Caco-2 (cell line): Measurements from ENCODE around the gene GPR25. TPM values are rescaled to one million over a fixed set of nuclear protein-coding genes. Genes with fewer than 3 reads are reported as not detected.

Experiments
- BruUV-seq: library from RNA; stranded (reverse); fragments of 400-500 nt; replicated peaks from 2 replicates; lab custom pipeline; 2021; lab: Mats Ljungman, UMichigan
- CTCF ChIA-PET: fragments of 300-600 bp; sonication (Branson Sonifier 250); formaldehyde crosslinking; loops from one replicate; lab custom pipeline; 2022; ENCODE audit warnings: antibody characterized with exemption; lab: Charles Lee
- POLR2A ChIA-PET: fragments of 300-600 bp; sonication (Branson Sonifier 250); formaldehyde crosslinking; loops from one replicate; lab custom pipeline; 2022; ENCODE audit warnings: antibody characterized with exemption; lab: Charles Lee
- DNase-seq, 2 experiments: peaks; one replicate each; pipeline versions ENCODE4 v3.0.0 to v3.0.0-alpha.2; 2020 to 2022
- H3K27me3 ChIP-seq: replicated peaks from 2 replicates; pipeline ENCODE4 v1.6.0; 2011; ENCODE audit warnings: low read length; ENCODE audit not compliant: control insufficient read depth, insufficient read depth
- H3K36me3 ChIP-seq: 2 replicates; pipeline ENCODE4 v1.5.1; 2011; ENCODE audit warnings: low read length; ENCODE audit not compliant: control insufficient read depth, insufficient read depth
- H3K4me1 ChIP-seq: fragments of 250-450 bp; sonication (Bioruptor Pico); 2 replicates; pipeline ENCODE4 v1.5.1; 2020; ENCODE audit warnings: mild to moderate bottlenecking
- H3K4me3 ChIP-seq: 2 replicates; pipeline ENCODE4 v1.5.1; 2011; ENCODE audit warnings: low read depth, mild to moderate bottlenecking, control low read depth, low read length
- H3K9me3 ChIP-seq: fragments of 250-450 bp; sonication (Bioruptor Pico); 2 replicates; pipeline ENCODE4 v1.5.1; 2020; ENCODE audit warnings: mild to moderate bottlenecking, moderate library complexity
- H3K27ac Mint-ChIP-seq: one replicate; pipeline ENCODE4 v1.8.0; 2022; ENCODE audit warnings: mixed read lengths; ENCODE audit not compliant: unreplicated experiment
- H3K27me3 Mint-ChIP-seq: one replicate; pipeline ENCODE4 v1.8.0; 2022; ENCODE audit warnings: mixed read lengths; ENCODE audit not compliant: insufficient read depth, unreplicated experiment
- H3K36me3 Mint-ChIP-seq: one replicate; pipeline ENCODE4 v1.8.0; 2022; ENCODE audit warnings: mild to moderate bottlenecking, mixed read lengths; ENCODE audit not compliant: insufficient read depth, unreplicated experiment
- H3K4me1 Mint-ChIP-seq: one replicate; pipeline ENCODE4 v1.8.0; 2022; ENCODE audit warnings: low read depth, mixed read lengths; ENCODE audit not compliant: unreplicated experiment
- H3K4me3 Mint-ChIP-seq: one replicate; pipeline ENCODE4 v1.8.0; 2022; ENCODE audit warnings: mild to moderate bottlenecking, moderate library complexity, mixed read lengths; ENCODE audit not compliant: unreplicated experiment
- H3K9me3 Mint-ChIP-seq: one replicate; pipeline ENCODE4 v1.8.0; 2022; ENCODE audit warnings: mixed read lengths; ENCODE audit not compliant: unreplicated experiment
- intact Hi-C: fragments of 100-400 bp; cut with micrococcal nuclease; formaldehyde crosslinking; loops from one replicate; pipeline ENCODE4 v1.10.0; 2022; ENCODE audit not compliant: unreplicated experiment
- total RNA-seq: library from RNA; stranded (reverse); gene quantifications from 2 replicates; pipeline ENCODE4 v1.2.3, GENCODE V29; 2022
- TF ChIP-seq, protein P1 (sequence below), 2 experiments: fragments of 200-600 bp in 1 of 2; IDR thresholded peaks; 1 replicate in 1 of 2; 2 replicates in 1 of 2; pipeline versions ENCODE4 v1.5.1 to v1.8.0; 2011 to 2022; ENCODE audit warnings: antibody characterized with exemption in 1 of 2, control low read depth in 1 of 2, inconsistent platforms in 1 of 2, low read depth in 1 of 2, low read length in 1 of 2, mild to moderate bottlenecking in 1 of 2, moderate library complexity in 1 of 2; ENCODE audit not compliant: insufficient read depth in 1 of 2, severe bottlenecking in 1 of 2, unreplicated experiment in 1 of 2

The GPR25 gene
- total RNA-seq, 1 experiment from 2014 or later: not detected

DNA sequence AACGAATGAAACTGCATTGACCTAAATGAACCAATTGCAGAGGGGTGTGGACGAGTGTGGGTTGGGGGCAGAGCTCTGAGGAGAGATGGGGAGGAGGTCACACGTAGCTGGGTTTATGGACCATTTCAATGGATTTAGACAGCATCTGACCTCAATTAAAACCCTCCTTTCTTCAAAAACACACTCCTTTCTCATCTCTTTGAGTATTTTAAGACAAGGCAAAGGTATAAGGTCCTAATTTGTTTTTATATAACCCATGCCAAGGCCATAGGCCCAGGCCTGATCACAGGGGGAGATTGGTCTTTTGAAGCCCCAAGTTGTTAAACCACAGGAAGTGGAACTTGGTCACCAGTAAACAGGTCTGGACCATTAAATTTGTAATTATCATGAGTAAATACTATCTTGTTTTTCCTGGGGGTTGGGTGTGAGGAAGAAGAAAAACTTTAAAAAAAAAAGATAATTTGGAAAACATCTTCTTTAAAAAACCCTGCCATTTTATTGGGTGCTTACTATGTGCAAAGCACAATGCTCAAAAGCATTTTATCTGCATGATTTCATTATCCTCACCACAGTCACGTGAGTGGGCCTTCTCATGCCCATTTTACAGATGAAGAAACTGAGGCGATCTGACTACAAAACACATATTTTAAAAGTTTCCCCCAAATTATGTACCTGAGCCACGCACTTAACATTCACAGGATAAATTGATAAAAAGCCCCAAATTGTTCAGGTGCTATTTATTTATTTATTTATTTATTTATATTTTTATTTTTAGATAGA lies 13.0 kb downstream of the GPR25 start:
- H3K4me1 ChIP-seq: peaks cover 7% of the 10 kb centered on the region
- Mint-ChIP-seq H3K4me3 (no peak overlapping the region), H3K36me3 (peaks cover 4% of the 10 kb centered on the region), H3K9me3 (no peaks in the 10 kb centered on the region), H3K27ac (no peak overlapping the region), H3K4me1 (peaks cover 19% of the 10 kb centered on the region), H3K27me3 (no peaks in the 10 kb centered on the region)
- intact Hi-C loops: no loop called here
- no peak overlapping the region for H3K4me3 ChIP-seq
- H3K27me3 ChIP-seq: no peaks in the 10 kb centered on the region
- H3K36me3 ChIP-seq: no peaks in the 10 kb centered on the region
- ChIA-PET POLR2A (no interaction called here), CTCF (no interaction called here)
- no peaks in the 10 kb centered on the region for H3K9me3 ChIP-seq
- BruUV-seq: no TSS peak
- no peak for DNase-seq
- TF ChIP-seq, protein P1, sequence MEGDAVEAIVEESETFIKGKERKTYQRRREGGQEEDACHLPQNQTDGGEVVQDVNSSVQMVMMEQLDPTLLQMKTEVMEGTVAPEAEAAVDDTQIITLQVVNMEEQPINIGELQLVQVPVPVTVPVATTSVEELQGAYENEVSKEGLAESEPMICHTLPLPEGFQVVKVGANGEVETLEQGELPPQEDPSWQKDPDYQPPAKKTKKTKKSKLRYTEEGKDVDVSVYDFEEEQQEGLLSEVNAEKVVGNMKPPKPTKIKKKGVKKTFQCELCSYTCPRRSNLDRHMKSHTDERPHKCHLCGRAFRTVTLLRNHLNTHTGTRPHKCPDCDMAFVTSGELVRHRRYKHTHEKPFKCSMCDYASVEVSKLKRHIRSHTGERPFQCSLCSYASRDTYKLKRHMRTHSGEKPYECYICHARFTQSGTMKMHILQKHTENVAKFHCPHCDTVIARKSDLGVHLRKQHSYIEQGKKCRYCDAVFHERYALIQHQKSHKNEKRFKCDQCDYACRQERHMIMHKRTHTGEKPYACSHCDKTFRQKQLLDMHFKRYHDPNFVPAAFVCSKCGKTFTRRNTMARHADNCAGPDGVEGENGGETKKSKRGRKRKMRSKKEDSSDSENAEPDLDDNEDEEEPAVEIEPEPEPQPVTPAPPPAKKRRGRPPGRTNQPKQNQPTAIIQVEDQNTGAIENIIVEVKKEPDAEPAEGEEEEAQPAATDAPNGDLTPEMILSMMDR (IDR thresholded peaks at IDR 0.05; ENCODE audit: insufficient read depth in 1 of 2, low read depth in 1 of 2, low read length in 1 of 2, severe bottlenecking in 1 of 2, unreplicated experiment in 1 of 2): no peak

DNA sequence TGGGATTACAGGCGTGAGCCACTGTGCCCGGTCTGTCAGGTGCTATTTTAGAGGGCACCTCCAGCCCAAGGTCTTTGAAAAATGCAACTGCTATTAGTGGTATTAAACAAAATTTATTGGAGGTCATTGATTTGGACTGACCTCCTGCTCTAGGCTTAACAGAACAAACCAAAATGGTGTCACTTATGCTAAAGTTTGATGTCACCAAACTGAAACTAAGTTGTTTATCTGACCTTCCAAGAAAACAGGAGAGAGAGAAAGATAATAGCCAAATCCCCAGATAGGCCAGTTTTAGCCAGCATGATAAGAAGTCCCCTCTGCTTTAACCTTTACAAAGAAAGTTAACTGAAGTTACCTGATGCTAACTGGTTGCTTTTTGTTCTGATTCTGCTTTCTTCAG lies 13.8 kb downstream of the GPR25 start:
- Mint-ChIP-seq H3K4me3 (no peak overlapping the region), H3K4me1 (peaks cover 20% of the 10 kb centered on the region), H3K27ac (no peak overlapping the region), H3K27me3 (no peaks in the 10 kb centered on the region), H3K36me3 (peaks cover 12% of the 10 kb centered on the region), H3K9me3 (no peaks in the 10 kb centered on the region)
- peaks cover 7% of the 10 kb centered on the region for H3K4me1 ChIP-seq
- POLR2A ChIA-PET: no interaction called here
- intact Hi-C loops: no loop called here
- TF ChIP-seq, protein P1 (IDR thresholded peaks at IDR 0.05; ENCODE audit: insufficient read depth in 1 of 2, low read depth in 1 of 2, low read length in 1 of 2, severe bottlenecking in 1 of 2, unreplicated experiment in 1 of 2): no peak
- H3K27me3 ChIP-seq: no peaks in the 10 kb centered on the region
- H3K36me3 ChIP-seq: no peaks in the 10 kb centered on the region
- DNase-seq: no peak
- CTCF ChIA-PET: no interaction called here
- no TSS peak for BruUV-seq
- H3K4me3 ChIP-seq: no peak overlapping the region
- no peaks in the 10 kb centered on the region for H3K9me3 ChIP-seq

DNA sequence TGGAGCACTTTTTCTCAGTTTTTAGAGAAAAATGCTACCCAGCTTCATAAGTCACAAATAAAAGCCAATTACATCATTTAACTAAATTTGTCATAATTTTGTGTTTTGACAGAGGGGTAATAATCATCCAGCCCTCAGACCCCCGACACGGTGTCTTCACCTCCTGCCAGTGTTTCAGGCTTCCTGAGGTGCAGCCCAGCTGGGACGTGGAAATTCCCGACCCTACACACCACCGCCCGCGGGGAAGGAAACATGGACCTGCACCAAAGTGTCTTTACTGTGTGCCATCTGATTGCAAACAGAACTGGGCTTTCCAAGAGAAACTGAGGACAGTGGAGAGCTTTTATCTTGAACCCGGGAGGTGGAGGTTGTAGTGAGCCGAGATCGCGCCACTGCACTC lies 14.3 kb downstream of the GPR25 start:
- H3K4me1 Mint-ChIP-seq: peaks cover 20% of the 10 kb centered on the region
- H3K4me3 Mint-ChIP-seq: no peak overlapping the region
- BruUV-seq: no TSS peak
- no peak for DNase-seq
- Histone ChIP-seq H3K9me3 (no peaks in the 10 kb centered on the region), H3K4me3 (no peak overlapping the region), H3K4me1 (peaks cover 7% of the 10 kb centered on the region), H3K36me3 (no peaks in the 10 kb centered on the region), H3K27me3 (no peaks in the 10 kb centered on the region)
- intact Hi-C loops: no loop called here
- no peak overlapping the region for H3K27ac Mint-ChIP-seq
- no peaks in the 10 kb centered on the region for H3K27me3 Mint-ChIP-seq
- H3K36me3 Mint-ChIP-seq: peaks cover 14% of the 10 kb centered on the region
- CTCF ChIA-PET: no interaction called here
- TF ChIP-seq, protein P1 (IDR thresholded peaks at IDR 0.05; ENCODE audit: insufficient read depth in 1 of 2, low read depth in 1 of 2, low read length in 1 of 2, severe bottlenecking in 1 of 2, unreplicated experiment in 1 of 2): no peak
- POLR2A ChIA-PET: no interaction called here
- no peaks in the 10 kb centered on the region for H3K9me3 Mint-ChIP-seq
